ENCODE results near the gene PYGB.

DNA sequence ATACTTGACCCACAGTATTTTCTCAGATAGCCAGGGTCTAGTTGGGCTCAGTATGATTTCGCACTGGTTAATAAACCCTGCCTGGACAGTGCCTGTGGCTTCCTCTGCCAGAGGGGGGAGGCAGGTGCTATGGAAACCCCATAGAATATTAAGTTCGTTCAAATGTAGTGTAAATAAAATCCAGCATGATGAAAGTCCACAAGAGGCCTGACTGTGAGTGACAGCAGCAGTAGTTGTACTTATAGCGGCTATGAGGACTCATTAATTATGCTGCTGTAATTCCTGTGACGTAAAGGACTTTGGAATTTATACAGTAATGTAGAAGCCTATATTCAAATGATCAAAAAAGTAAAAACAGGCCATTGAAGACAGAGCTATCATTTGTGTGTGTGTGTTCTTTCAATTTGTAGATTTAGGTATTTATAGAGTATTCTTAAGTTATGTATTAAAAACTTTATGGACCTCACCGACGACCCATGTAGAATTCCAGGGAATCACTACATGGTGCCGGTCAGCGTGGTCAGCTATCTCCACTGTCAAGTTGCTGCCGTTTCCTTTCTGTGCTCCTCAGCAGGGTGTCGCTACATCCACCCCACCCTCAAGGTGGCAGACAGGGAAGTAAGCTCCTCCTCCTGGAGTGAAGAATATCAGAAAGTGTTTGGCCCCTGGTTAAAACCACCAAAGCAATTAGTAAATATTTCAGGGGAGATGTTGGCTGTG is 10.0 kb downstream of the PYGB start:
- TF ChIP-seq, protein P1, sequence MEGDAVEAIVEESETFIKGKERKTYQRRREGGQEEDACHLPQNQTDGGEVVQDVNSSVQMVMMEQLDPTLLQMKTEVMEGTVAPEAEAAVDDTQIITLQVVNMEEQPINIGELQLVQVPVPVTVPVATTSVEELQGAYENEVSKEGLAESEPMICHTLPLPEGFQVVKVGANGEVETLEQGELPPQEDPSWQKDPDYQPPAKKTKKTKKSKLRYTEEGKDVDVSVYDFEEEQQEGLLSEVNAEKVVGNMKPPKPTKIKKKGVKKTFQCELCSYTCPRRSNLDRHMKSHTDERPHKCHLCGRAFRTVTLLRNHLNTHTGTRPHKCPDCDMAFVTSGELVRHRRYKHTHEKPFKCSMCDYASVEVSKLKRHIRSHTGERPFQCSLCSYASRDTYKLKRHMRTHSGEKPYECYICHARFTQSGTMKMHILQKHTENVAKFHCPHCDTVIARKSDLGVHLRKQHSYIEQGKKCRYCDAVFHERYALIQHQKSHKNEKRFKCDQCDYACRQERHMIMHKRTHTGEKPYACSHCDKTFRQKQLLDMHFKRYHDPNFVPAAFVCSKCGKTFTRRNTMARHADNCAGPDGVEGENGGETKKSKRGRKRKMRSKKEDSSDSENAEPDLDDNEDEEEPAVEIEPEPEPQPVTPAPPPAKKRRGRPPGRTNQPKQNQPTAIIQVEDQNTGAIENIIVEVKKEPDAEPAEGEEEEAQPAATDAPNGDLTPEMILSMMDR (IDR thresholded peaks at IDR 0.05), result no peak
- TF ChIP-seq POLR2A (IDR thresholded peaks at IDR 0.05) (no peak), EP300 (IDR thresholded peaks at IDR 0.05) (no peak)

All from tibial nerve (tissue), 4 donors.